GM19324 (cell line): ENCODE data around the gene EDN2.

ENCODE experiments used
- ATAC-seq: cut with Tn5 transposase; IDR thresholded peaks from one replicate; pipeline ENCODE4 v1.9.1; 2021; ENCODE audit warnings: mild to moderate bottlenecking, moderate library complexity; ENCODE audit not compliant: unreplicated experiment, low FRiP score

Gene EDN2

DNA sequence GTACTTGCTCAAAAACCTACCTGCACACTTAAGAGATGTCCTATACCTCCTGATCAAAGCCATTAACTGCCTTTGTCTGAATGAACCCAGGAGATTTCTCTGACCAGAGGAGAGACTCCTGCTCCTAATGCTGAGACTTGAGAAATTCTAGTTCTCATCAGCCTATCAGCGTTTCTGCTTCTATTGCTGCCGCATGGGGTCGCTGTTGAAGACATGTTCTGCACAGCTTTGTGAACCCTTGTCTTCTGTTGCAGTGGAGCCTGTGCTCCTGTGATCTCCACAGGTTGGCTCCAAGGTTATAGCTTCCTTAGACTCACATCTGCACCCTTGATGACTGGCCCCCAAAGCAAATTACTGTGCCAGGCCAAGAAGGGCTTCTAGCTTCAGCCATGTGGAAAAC is 40.2 kb downstream of the EDN2 start:
- ATAC-seq = no peak

DNA sequence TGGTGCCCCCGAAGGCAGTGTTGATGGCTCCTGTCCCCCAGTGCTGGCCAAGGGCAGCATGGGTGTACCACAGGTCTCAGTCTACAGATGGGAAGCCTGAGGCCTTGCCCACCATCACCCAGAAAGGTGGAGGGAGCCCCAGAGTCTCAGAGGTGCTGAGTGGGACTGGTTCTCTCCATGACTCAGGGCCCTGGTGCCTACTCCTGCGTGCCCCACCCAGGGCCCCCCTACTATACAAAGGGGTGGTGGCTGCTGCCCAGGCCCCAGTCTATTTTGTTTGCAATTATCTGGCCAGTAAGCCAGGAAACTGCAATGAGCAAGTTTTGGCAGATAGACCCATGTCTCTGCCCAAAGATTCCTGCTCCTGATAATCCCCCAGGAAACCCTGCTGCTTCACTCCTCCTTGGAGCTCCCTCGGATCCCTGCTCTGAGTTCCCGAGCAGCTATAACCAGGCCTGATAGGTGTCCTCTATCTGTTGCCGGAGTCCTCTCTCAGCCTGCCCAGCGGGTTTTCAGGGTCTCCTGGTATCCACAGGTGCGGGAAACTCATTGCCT is 41.7 kb downstream of the EDN2 start:
- ATAC-seq = no peak

DNA sequence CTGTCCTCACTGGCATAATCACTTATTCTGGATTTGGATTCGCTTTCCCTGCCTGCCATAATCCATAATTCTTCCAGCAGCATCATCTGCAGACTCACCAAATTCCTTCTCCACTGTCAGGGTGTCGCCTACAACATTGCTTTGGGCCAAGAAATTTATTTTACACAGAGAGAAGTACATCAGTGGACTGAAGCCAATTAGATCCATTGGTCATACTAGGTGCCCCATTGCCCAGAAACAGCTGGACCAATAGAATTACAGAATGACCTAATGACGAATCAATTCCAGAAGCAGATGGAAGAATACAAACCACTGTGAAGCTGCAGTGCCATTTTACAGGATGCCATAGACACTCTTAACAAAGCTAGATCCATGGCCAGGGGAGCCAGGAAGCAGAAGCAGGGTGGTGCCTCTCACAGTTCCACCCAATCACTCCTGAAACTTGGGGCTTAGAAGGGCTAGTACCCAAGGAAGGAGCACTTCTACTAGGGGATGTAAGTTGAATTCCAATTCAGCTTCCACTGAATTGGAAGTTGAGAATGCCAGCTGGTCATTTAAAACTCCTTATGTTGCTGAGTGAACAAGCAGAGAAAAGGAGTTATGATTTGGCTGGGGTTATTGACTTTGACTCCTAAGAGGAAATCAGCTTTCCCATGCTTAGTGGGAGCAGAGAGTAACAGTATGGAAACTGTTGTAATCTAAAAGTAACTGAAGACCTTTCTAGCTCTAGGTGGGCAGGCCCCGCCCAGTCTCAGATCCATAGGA is 44.0 kb downstream of the EDN2 start:
- no peak for ATAC-seq

DNA sequence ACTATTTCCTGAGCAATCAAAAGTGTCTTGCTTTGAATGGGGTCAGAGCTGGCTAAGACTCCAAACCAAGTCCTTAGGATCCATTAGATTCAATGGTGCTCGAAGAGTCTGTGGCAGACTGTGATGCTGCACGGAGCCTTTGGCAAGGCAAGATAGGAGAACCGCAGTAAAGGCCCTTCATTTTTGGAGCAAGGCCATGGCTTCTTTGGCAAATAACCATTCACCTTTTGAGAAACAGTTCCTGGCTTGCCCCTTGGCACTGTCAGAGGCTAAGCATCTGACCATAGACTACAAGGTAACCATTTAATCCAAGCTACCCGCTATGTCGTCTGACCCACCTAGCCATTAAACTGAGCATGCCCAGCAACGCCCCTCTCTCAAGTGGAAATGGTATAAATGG is 45.2 kb downstream of the EDN2 start:
- ATAC-seq = no peak

DNA sequence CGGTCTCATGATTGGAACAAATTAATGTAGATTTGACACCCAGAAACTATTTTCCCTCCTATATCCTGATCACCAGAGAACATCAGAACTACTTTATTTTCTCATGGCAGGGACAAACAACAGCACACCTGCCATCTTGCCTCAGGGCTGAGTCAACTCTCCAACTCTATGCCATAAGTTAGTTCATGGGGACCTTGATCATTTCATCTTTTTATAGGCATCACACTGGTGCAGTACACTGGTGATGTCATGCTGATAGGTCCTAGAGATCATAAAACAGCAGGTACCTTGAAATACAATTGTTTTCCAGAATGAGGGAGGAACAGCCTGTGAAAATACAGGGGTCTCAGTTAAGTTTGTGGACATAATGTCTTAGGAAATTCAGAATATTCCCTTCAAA is 45.8 kb downstream of the EDN2 start:
- ATAC-seq = no peak

DNA sequence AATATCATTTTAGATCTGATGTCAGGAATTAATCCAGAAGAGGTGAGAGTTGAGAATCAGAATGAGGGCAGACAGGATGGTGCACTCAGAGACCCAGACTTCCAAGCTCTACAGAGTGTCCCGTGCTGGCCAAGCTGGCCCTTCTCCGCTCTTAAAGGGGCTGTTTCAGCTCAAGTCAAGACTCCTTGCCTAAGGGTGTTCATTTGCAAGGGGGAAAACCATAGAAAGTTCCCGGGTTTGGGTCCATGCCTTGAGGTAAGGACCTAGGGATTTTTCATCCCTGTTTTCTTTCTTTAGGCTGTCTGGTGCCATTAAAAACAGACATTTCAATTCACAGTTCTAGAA is 47.5 kb downstream of the EDN2 start:
- no peak for ATAC-seq

DNA sequence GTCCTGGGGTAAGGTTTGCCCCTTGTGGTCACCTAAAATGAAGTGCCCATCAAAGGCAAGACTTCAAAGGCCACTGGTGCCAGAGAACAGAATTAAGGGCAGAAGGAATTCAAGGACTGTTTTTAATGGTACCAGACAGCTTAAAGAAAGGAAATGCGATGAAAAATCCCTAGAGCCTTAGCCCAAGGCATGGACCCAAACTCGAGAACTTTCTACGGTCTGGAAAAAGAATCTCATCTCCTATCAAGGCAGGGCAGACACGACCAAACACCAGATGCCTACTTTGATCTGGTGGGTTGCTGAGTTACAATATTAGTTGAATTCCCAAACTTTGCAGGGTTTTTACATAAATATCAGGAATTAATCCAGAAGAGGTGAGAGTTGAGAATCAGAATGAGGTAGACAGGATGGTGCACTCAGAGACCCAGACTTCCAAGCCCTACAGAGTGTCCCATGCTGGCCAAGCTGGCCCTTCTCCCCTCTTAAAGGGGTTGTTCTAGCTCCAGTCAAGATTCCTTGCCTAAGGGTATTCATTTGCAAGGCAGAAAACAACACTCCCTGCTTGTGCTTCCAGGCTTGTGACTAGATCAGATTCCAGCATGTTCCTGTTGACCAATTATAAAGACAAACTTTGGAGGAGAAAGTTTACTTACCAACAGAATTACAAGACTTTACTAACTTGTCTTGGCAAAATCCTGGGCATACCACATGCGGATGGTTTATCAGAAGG is 48.0 kb downstream of the EDN2 start:
- ATAC-seq = no peak

DNA sequence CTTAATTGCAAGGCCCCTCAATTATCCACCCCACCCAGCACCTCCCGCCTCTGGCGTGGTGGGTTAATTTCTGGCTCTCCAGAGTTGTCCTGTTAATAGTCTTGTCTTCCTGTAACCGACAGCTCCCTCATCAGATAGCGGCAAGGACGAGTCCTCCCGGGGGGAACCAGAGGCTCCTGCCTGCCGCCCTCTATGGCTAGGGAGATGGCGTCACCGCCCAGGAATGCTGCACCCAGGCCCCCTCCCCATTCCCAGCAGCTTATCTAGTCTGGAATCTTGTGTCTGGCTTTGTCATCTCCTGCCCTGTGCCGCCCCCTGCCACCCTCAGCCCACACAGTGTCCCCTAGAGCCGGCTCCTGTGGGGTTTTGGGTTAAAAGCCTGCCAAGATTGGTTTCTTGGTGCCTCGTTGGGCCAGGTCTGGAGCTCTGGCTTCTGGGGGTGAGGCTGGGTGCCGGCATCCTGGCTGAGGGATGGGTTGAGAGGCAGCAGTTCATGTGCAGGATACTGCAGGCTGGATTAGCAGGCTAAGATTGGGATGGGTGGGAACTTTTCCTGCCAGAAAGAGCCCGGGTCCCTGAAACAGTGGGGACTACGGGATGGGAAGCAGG is 48.8 kb downstream of the EDN2 start:
- no peak for ATAC-seq

DNA sequence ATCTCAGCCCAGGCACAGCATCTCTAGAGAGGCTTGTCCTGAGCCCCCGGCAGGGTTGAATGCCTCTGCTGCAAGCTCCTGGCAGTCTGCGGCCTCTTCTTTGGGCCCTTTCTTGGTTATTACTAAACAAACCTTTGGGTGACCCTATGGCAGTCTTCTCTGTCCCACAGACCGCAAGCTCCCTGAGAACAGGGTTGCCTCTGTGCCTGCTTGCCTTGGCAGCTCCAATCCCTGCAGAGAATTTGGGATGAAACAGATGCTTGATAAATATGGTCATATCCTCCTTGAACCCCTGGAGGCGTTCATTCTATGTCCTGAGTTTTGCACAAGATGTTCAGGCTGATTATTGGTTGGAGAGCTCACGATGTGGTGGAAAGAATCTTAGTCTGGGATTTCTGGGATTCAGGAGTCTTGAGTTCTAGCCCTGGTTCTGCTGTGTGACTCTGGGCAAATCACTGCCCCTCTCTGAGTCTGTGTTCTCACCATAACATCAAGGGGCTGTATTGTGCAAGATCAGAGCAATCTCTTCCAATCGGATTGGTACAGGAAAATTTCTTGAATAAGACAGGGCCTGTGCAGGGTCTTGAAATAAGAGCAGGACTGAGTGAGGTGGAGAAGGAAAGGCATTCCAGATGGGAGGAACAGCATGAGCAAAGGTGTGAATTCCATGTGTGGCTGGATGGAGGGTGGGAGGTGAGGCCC is 49.6 kb downstream of the EDN2 start:
- ATAC-seq = no peak

DNA sequence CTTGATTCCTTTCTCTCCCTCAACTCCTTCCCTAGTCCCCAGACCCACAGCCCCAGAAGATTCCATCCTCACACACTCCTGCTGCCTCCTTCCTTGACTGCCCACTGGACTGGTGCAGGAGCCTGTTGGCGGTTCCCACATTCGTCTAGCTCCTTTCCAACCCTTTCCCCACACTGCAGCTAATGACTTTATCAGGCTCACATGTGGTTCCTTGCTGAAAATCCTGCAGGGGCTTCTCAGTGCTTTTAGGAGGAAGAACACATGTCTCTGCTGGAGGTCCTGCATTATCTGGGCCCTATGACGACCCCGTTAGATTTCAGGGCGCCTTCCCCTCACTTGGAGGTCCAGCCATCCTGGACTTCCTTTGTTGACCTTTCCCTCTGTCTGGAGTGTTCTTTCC is 50.2 kb downstream of the EDN2 start:
- no peak for ATAC-seq

DNA sequence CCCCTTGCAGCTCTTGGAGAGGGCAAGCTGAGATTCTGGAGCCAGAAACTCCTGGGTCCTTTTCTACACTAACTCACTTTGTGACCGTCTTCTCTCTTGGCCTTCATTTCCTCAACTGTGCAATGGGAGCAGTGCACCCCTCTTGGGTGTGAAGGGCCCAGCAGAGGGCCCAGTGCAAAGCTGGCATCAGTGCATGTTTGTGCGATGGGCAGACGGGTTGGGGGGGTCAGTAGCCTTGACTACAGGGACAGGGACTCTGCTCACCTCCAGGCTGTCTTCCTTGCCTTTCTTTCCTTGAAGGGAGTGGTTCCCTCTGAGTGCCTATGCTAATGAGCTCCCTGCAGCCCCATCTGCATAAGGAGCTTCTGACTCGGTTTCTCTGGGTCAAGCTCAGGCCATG is 51.0 kb downstream of the EDN2 start:
- ATAC-seq = no peak

DNA sequence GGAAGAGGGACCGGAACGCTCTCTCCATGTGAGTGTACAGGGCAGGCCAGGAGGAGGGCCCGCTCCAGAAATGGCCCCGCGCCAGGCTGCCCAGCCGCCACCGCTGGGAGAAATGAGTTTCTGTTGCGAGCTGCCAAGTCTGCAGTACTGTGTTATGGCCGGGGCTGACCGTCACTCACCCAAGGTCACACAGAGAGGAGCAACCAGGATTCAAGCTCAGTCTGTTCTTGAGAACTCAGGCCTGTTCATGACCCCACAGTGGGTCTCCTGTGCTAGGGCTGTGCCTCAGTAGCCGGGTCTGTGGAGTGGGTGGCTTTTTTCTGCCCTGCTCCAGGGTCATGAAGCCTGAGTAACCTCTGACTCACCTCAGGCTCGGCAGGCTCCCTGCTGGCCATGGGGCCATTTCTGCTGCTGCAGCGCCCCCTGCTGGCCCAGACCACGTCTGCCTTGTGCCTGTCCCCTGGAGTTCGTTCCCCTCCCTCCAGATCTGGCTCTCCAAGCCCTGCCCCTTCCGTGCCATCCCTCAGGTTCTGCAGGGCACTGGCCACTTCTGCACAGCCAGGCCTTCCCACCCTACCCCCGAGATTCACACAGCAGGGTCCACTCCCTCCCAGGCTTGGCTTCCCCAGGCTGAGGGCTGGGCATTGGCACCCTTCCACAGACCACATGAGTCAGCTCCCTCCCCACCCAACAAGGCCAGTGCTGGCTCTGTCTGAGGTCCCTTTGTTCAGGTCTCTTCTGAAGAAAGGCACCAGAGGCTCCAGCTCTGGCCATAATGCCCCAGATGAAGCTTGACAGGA is 51.8 kb downstream of the EDN2 start:
- no peak for ATAC-seq

DNA sequence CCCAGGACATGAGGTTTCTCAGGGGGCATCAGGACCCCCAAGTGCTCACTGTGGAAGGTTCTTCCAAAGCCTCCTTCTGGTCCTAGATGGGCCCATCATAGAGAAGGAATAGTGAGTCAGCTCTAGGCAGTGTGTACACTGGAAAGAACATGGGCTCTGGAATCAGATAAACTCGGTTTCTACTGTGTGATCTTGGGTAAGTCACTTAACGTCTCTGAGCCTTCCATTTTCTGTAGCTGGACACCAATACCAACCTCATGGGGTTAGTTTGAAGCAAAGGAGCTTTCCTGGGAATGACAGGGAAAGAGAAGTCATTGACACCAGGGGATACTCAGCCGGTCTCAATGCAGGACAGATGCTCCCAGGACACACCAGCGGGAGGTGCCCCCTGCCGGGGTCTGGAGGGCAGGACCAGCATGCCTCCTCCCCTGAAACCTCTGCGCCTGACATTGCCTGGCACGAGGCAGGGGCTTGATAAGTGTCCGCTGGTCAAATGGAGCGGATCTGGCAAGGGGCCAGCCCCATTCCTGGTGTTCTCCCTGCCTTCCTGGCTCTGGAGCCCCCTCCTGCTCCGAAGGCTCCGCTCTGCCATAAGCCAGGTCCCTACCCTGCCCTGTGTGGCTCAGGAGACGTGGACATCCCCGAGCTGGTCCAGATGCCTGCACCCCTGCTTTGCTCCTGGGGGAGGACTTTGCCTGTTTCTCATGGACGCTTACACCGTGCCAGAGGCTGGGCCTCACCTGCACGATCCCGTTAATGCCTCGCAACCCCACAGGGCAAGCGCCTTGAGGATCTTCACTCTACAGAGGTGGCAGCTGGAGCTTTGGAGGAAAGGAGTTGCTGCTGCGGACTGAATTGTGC is 52.8 kb downstream of the EDN2 start:
- ATAC-seq = no peak

DNA sequence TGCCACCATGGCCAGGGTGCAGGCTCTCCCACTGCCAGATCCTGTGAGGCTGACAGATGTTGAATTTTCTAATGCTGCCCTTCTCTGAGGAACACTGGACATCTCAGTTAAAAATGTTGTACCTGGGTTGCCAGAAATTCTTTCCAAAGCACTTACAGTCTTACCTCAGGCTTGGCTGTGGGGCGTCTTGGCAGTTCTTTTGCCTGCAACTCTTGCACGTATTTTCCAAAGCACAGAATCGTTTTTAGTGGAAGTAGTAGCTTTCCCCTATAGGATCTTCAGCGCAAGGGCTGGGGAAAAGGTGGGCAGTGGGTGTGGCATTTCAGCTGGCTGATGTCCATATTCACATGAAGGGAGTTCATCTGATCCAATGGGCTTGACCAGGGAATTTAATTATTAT is 53.9 kb downstream of the EDN2 start:
- ATAC-seq = no peak

DNA sequence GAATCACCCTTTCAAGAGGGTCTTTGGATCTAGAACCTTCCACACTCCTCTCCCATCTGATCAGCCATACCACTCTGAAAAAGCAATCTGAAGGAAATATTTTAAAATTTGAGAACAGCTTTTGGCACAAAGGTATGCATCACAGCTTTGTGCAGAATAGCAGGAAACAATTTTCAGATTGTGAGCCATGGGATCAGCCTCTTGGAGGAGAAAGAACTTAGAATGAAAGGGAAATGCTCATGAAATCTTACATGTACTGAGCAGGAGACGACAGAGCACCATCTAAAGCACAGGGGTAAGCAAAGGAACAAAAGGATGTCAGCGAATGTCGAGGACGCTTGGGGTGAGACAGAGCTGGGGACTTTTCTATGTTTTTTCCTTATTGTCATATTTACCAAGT is 54.4 kb downstream of the EDN2 start:
- no peak for ATAC-seq

DNA sequence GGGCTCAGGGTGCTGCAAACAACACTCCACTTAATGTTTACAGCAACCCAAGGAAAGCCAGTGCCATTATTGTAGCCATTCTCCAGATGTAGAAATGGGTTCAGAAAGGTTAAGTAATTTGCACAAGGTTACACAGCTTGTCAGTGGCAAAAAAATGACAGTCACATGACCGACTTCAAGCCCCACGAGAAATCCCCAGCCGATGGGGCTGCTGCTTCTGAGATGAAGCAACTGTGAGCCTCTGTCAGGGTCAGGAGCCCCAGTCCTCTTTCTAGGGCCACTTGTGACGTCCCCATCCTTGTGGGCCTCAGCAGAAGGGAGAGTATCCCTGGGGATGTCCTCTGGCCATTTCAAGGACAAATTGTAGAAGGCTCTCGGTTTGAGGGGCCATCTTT is 54.8 kb downstream of the EDN2 start:
- no peak for ATAC-seq
